GM12878 (cell line): Measurements from ENCODE around the gene PTPRJ. TPM values are rescaled to one million over a fixed set of nuclear protein-coding genes. Genes with fewer than 3 reads are reported as not detected.

Experiments used
- CREB1 ChIP-seq: IDR thresholded peaks from 2 replicates; pipeline ENCODE4 v1.6.1; 2012; ENCODE audit warnings: low read depth, mild to moderate bottlenecking, inconsistent platforms
- CREM ChIP-seq: IDR thresholded peaks from 2 replicates; pipeline ENCODE4 v1.6.1; 2014; ENCODE audit warnings: antibody characterized with exemption, low read depth
- ESRRA ChIP-seq: IDR thresholded peaks from 2 replicates; pipeline ENCODE4 v1.6.1; 2012; ENCODE audit warnings: mild to moderate bottlenecking, low read length, improper control_type of control experiment
- SREBF2 ChIP-seq: IDR thresholded peaks from 2 replicates; pipeline ENCODE4 v1.6.1; 2012; ENCODE audit warnings: mild to moderate bottlenecking, low read length
- TAF1 ChIP-seq: IDR thresholded peaks from 2 replicates; pipeline ENCODE4 v1.6.1; 2011; ENCODE audit warnings: mild to moderate bottlenecking, low read depth, low read length, borderline replicate concordance
- WRNIP1 ChIP-seq: IDR thresholded peaks from 2 replicates; pipeline ENCODE4 v1.6.1; 2011; ENCODE audit warnings: low read depth, low read length, improper control_type of control experiment, borderline replicate concordance
- polyA plus RNA-seq, 11 experiments: library from polyadenylated mRNA; depleted of rRNA in 4 of 11; unstranded in 6 of 11; stranded (reverse) in 5 of 11; fragments of >200 nt; fragmentation: Nextera tagmentation in 4 of 11; fragmentation: Illumina TruSeq in 1 of 11; extraction: Ambion mirVana in 4 of 11; extraction: Trizol in 1 of 11; gene quantifications; 1 replicate in 1 of 11; 2 replicates in 10 of 11; pipeline versions ENCODE4 v1.2.1 to v1.2.3, GENCODE V29; 2011 to 2016; ENCODE audit warnings: inconsistent platforms in 2 of 11, missing spikeins in 2 of 11, low read depth in 1 of 11
- total RNA-seq, 4 experiments: library from RNA; depleted of rRNA in 3 of 4; stranded (reverse); fragments of >200 nt in 3 of 4; fragmentation: Illumina TruSeq in 1 of 4; extraction: Trizol in 1 of 4; gene quantifications; 2 replicates each; pipeline versions ENCODE4 v1.2.1 to v1.2.3, GENCODE V29; 2013 to 2021
- TF ChIP-seq, protein P1 (sequence below): IDR thresholded peaks from 2 replicates; pipeline ENCODE4 v1.6.1; 2012; ENCODE audit warnings: improper control_type of control experiment, low read depth, low read length; ENCODE audit not compliant: insufficient replicate concordance
- TF ChIP-seq, protein P2 (sequence below): IDR thresholded peaks from 2 replicates; pipeline ENCODE4 v1.6.1; 2012; ENCODE audit warnings: low read length, inconsistent platforms

The PTPRJ gene
- total and polyA plus RNA-seq, 10 of the 15 experiments (the other 5 are each of a cell fraction or from before 2014, with no cell fraction given): 0.22 to 22.4 (median 7.4) TPM

DNA sequence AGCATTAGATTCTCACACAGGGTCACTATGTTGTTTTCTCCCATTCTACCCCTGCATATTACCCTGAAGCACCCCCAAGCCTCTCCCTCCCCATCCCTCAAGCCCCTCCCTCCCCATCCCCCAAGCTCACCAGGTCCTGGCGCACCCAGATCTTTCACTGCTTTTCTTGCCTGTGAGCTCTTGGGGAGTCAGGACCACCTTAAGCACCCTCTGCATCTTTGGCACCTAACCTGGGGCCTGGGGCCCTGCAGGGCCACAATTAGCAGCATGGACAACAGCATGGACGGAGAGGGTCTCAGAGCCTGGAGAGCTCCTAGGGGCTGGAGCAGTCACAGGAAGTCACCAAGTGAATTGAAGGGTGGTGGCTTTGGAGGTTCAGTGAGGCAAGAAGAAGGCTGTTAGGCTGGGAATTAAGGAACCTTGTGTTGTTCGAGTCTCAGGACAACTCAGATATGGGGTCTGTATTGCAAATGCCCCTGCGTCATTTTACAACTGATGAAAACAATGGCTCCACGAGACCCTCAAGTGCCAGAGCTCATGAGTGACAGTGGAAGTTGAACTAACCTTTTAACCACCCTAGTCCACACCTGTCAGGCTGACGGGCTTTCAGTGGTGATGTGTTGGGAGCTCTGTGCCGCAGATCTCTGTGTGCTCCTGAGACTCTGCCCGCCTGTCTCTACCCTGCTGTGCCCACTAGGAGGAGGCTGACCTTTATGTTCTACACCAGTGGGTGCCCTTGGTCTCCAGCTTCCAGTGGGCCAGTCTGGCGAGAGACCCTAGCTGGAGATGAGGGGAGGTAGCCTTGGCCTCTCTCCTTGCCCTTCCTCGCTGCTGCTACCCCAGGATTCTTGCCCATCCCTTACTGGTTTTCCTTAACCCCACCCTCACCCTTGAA lies 125.0 kb downstream of the PTPRJ start (continued):
- TF ChIP-seq, protein P1, sequence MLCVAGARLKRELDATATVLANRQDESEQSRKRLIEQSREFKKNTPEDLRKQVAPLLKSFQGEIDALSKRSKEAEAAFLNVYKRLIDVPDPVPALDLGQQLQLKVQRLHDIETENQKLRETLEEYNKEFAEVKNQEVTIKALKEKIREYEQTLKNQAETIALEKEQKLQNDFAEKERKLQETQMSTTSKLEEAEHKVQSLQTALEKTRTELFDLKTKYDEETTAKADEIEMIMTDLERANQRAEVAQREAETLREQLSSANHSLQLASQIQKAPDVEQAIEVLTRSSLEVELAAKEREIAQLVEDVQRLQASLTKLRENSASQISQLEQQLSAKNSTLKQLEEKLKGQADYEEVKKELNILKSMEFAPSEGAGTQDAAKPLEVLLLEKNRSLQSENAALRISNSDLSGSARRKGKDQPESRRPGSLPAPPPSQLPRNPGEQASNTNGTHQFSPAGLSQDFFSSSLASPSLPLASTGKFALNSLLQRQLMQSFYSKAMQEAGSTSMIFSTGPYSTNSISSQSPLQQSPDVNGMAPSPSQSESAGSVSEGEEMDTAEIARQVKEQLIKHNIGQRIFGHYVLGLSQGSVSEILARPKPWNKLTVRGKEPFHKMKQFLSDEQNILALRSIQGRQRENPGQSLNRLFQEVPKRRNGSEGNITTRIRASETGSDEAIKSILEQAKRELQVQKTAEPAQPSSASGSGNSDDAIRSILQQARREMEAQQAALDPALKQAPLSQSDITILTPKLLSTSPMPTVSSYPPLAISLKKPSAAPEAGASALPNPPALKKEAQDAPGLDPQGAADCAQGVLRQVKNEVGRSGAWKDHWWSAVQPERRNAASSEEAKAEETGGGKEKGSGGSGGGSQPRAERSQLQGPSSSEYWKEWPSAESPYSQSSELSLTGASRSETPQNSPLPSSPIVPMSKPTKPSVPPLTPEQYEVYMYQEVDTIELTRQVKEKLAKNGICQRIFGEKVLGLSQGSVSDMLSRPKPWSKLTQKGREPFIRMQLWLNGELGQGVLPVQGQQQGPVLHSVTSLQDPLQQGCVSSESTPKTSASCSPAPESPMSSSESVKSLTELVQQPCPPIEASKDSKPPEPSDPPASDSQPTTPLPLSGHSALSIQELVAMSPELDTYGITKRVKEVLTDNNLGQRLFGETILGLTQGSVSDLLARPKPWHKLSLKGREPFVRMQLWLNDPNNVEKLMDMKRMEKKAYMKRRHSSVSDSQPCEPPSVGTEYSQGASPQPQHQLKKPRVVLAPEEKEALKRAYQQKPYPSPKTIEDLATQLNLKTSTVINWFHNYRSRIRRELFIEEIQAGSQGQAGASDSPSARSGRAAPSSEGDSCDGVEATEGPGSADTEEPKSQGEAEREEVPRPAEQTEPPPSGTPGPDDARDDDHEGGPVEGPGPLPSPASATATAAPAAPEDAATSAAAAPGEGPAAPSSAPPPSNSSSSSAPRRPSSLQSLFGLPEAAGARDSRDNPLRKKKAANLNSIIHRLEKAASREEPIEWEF: no peak
- TF ChIP-seq ESRRA (no peak), SREBF2 (no peak), CREB1 (no peak), WRNIP1 (no peak), CREM (no peak), TAF1 (no peak)
- TF ChIP-seq, protein P2, sequence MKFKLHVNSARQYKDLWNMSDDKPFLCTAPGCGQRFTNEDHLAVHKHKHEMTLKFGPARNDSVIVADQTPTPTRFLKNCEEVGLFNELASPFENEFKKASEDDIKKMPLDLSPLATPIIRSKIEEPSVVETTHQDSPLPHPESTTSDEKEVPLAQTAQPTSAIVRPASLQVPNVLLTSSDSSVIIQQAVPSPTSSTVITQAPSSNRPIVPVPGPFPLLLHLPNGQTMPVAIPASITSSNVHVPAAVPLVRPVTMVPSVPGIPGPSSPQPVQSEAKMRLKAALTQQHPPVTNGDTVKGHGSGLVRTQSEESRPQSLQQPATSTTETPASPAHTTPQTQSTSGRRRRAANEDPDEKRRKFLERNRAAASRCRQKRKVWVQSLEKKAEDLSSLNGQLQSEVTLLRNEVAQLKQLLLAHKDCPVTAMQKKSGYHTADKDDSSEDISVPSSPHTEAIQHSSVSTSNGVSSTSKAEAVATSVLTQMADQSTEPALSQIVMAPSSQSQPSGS: no peak
